ENCODE measurements around the gene ARID3A.
"Not testable (repeated sequence)": the region's sequence is repeated elsewhere in the genome, so short reads cannot be mapped to it uniquely, and the experiment has no call there.

Gene ARID3A

GRCh38 chr19:925526-926322, at the start of gene ARID3A:
Gene ARID3A (plus strand): TSS chr19:926035. CDS start chr19:929529, 3,494 bp downstream.
- no peak for TF ChIP-seq CTCF (conservative IDR thresholded peaks at IDR 0.05)
- no peak for TF ChIP-seq ZFX (IDR thresholded peaks at IDR 0.05)
- peak within 1 kb of the TSS; percentile 91 for H3K27ac ChIP-seq

- H3K27ac ChIP-seq, result no peak overlapping the region
- no peak for TF ChIP-seq CTCF (conservative IDR thresholded peaks at IDR 0.05)
- TF ChIP-seq ZFX (IDR thresholded peaks at IDR 0.05), result no peak
Observed at GRCh38 chr19:876089-876488, 49.7 kb upstream of the ARID3A start.

GRCh38 chr19:876780-877314, 49.0 kb upstream of the ARID3A start:
- H3K27ac ChIP-seq, result no peak overlapping the region
- TF ChIP-seq ZFX (IDR thresholded peaks at IDR 0.05), result no peak
- no peak for TF ChIP-seq CTCF (conservative IDR thresholded peaks at IDR 0.05)

GRCh38 chr19:877992-878660, 47.7 kb upstream of the ARID3A start:
- H3K27ac ChIP-seq, result not testable (repeated sequence)

GRCh38 chr19:878751-879561, 46.9 kb upstream of the ARID3A start:
- H3K27ac ChIP-seq, result not testable (repeated sequence)

- TF ChIP-seq ZFX (IDR thresholded peaks at IDR 0.05) (no peak), CTCF (conservative IDR thresholded peaks at IDR 0.05) (no peak)
Observed at GRCh38 chr19:879711-880438, 46.0 kb upstream of the ARID3A start.

GRCh38 chr19:881385-882071, 44.3 kb upstream of the ARID3A start:
- no peak overlapping the region for H3K27ac ChIP-seq
- TF ChIP-seq CTCF (conservative IDR thresholded peaks at IDR 0.05) (no peak), ZFX (IDR thresholded peaks at IDR 0.05) (no peak)

More at GRCh38 chr19:879711-880438, 46.0 kb upstream of the ARID3A start:
- no peak overlapping the region for H3K27ac ChIP-seq
